T-helper 1 cell (primary cell): Measurements from ENCODE around the gene PCGF5.
"Not testable (repeated sequence)": the region's sequence is repeated elsewhere in the genome, so short reads cannot be mapped to it uniquely, and the experiment has no call there.

Source experiments
- DNase-seq, 5 donors: peaks; one replicate each; pipeline ENCODE4 v3.0.0-alpha.2; 2012 to 2020
- total RNA-seq, 4 donors: gene quantifications; one replicate each; lab custom pipeline; 2026; lab: John Stamatoyannopoulos, UW

PCGF5 gene
- 75.2 to 163 (median 133) reads per million in 4 donors for total RNA-seq

DNA sequence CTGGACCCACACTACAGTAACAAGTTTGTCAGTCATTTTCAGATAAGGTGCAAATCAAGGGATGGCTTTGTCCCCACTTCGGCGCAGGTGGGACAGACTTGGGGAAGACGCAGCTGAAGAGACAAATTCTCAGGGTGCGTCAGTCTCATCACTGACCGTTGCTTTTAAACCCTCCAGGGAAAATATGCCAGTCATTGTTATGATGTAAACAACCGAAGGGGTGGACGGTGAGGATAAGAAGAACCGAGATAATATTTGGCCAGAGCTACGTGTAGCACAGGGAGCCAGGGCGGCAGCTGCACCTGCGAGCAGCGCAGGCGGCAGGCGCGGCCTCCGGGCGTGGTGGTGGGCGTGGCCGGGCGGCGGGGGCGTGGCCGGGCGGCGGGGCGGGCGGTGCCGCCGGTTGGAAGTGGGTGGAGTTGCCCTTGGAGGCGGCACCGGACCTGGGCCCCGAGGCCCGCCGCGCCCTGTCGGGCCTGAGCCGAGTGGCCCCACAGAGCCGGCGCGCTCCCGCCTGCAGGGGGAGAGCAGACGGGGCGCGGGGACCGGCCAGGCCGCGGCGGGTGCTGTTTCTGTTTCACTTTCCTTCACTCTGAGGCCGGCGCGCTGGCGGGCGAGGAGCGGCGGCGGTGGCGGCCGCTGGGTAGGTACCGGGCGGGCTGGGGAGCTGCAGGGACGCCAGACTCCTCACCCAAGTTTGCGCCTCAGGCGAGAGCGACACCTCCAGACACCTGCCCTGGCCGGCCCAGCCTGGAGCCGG lies at the start of gene PCGF5:
Gene PCGF5 (plus strand): TSS at position 470 of the 760 bp plus-strand sequence. CDS start 2,209 bp downstream, outside the sequence.
- DNase-seq = peak; percentile 87 to 94 (median 91)

GRCh38 chr10:91171485-91171884 lies 49.0 kb upstream of the PCGF5 start:
- DNase-seq = no peak

DNA sequence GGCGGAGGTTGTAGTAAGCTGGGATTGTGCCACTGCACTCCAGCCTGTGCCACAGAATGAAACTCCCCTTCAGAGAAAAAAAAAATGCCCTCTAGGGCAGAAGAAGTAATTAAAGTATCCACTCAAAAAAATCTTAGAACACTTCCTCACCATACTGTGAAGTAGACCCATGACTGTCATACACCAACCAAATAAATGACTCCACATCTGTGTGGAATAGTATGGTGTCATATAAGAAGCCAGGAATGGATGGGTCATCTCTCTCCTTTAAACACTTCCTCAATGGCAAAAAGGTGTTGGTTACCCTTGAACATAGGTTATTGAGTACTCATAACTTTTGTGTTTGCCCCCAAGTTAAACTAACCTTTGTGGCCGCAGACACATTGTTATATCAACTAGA lies 48.1 kb upstream of the PCGF5 start:
- DNase-seq = no peak

GRCh38 chr10:91185239-91185875 lies 35.1 kb upstream of the PCGF5 start:
- DNase-seq = no peak

DNA sequence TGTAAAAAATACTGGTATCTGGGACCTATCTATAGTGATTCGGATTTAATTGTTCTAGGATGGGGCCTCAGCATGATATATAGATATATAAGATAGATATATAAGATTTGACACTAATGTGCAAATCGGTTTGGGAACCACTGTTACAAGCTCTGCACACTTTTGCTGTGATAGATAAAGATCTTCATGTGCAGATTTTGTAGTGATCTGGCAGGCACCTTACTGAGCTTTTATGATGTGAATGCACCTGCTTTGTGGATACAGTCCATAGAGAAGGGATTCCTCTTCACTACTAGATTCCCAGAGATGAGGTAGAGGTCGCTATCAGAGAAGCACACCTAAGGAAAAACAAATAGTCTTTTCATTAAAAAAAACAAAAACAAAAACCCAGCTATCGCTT lies 33.3 kb upstream of the PCGF5 start:
- no peak for DNase-seq

GRCh38 chr10:91188010-91188409 lies 32.5 kb upstream of the PCGF5 start:
- DNase-seq = not testable (repeated sequence)

DNA sequence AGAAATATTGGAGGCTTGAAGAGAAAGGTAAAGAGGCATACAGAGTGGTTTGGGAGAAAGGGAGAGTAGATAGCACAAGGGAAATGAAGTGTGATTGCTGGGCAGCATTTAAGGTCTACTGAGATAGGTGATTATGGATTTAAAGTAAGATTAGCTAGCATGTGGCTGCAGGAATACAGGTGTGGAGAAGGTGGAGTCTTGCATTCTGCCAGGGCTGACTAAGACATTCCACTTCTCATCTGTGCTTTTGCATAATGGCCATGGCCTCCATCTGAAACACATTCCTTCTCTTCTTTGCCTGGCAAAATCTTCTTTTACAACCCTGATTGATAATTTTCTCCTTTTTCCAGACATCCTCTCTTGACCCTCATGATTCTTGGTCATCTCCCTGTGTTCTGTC lies 31.6 kb upstream of the PCGF5 start:
- DNase-seq = no peak

DNA sequence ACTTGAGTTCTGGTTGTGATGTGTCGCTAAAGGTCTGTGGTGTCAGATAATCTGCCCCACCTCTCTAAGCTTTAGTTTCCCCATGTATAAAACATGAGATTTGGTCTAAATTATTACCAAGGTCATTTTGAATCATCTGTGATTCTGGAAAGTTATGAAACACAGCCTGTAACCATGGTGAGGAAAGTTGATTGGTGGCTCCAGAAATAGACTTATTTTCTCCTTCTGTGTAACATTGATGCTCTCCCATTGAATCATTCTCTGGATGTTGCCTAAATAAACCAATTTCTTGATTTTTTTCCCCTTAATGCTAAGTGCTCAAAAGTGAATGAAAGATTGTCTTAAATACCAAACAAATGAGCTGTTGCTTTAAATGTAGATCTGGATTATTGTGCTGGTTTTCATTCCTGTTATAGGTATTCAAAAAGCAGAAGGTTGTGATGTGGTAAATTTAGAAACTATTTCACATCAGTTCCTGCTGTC lies 30.0 kb upstream of the PCGF5 start:
- DNase-seq = no peak

GRCh38 chr10:91190876-91191583 lies 29.4 kb upstream of the PCGF5 start:
- no peak for DNase-seq

DNA sequence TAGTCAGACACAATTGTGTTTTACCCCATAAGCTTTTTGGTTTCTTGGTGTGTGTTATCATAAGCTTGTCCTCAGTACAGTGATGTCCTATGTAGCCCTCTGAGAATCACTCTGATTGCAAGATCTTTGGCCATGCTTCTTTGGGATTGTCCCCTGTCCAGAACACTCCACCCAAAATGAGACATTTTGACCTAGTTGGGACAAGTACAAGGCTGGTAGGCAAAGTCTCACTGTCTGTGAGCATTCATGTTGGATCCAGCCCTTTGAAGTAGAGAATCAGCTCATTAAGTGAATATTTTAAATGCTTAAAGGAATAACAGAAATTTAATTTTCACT lies 28.9 kb upstream of the PCGF5 start:
- DNase-seq = no peak

- DNase-seq = no peak
Measured at GRCh38 chr10:91194497-91195179, 25.8 kb upstream of the PCGF5 start.

DNA sequence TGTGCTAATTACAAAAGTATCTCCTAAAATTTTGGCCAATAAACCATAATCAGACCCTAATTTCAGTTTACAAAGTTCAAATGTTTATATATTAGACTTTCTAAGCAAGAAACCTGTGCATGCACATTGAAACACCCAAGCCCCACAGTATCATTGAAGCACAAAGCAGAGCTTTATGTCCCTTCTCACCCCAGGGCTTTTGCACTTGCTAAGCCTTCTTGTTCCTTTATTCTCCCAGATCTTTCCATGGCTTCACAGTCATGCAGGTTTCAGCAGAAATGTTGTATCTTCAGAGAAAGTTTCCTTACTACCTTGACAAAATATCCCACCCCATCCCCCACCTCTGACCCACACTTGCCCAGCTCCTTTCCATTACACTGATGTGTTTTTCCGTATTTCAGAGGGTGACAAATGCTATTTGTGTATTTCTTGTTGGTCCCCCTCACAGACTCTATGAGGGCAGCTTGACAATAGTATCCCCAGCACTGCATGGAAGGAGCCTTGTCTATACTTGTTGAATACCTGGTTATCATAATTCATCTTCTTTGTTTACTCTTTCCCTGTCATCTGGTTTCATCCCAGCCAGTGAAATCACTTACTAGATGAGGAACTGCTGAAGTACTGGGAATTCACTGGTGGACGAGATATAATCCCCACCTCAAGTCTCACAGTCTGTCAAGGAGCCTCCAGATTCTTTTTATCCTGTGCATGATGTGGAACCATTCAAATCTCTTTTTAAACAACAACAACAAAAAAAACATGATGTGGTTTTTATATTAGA lies 24.0 kb upstream of the PCGF5 start:
- no peak for DNase-seq

- DNase-seq = no peak
Measured at GRCh38 chr10:91197127-91197526, 23.3 kb upstream of the PCGF5 start.

- peak in 1 of 5 donors; percentile 85 for DNase-seq
Measured at GRCh38 chr10:91198781-91199180, 21.7 kb upstream of the PCGF5 start.

- no peak for DNase-seq
Measured at GRCh38 chr10:91200314-91201212, 19.9 kb upstream of the PCGF5 start.

DNA sequence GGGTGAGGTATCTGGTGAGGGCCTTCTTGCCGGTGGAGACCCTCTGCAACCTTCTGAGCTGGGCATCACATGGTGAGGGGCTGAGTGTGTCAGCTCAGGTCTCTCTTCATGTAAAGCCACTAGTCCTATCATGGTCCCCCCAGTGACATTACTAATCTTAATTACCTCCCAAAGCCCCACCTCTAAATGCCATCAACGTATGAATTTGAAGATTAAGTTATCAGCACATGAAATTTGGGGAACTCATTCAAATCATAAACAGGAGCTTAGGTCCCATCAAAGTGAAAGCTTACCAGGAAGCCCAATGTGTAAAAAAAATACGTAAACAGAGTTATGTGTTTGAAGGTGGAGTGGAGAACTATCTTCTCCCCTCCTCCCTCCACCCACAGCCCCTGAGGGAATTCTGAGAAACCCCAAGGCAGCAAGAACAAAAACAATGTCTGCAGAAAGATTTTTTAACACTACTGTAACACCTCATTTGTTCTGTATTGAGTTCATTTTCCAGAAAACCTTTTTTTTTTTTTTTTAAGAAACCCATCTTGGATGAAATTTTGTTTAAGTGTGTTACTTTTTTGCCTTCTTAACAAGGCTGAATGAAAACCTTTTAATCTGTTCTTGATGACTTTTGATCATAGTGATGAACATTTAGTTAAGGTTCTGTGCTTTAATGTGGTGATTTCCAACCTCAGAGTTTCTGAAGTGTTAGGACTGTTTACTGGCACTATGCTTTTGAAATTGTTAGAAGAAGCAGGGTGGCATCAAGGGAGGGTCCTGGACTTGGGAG lies 19.1 kb upstream of the PCGF5 start:
- DNase-seq = peak in 2 of 5 donors; percentile 21 to 77

- no peak for DNase-seq
Measured at GRCh38 chr10:91206427-91206826, 14.0 kb upstream of the PCGF5 start.

- DNase-seq = no peak
Measured at GRCh38 chr10:91206837-91207474, 13.5 kb upstream of the PCGF5 start.

GRCh38 chr10:91208642-91209041 lies 11.8 kb upstream of the PCGF5 start:
- no peak for DNase-seq

DNA sequence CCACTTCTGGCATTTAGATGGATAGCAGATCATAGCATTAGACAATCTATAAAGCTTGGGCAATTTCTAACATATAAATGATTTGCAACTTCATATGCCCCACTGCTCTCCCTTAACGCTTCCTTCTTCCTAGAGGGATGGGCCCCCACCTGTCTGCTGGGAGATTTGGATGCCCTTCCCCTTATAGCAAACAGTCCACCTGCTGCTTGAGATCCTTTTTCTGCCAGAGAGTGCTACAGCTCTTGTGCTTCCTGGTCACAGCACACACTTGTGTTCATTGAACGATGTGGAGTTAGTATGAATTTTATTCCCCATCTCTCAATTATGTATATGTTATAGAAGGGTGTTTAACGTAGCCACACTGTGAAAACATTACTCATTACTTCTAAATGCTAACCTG lies 10.4 kb upstream of the PCGF5 start:
- DNase-seq = no peak
